ENCODE data around the gene TNFRSF6B.

TNFRSF6B gene

GRCh38 chr20:63745961-63746731 lies 49.7 kb downstream of the TNFRSF6B start:
- DNase-seq (ENCODE audit: low read depth): no peak
- H3K4me3 ChIP-seq (ENCODE audit: low read depth, low read length): no peak overlapping the region
- no peak for TF ChIP-seq CTCF (IDR thresholded peaks at IDR 0.05; ENCODE audit: control insufficient read depth, extremely low read depth, insufficient read depth)

DNA sequence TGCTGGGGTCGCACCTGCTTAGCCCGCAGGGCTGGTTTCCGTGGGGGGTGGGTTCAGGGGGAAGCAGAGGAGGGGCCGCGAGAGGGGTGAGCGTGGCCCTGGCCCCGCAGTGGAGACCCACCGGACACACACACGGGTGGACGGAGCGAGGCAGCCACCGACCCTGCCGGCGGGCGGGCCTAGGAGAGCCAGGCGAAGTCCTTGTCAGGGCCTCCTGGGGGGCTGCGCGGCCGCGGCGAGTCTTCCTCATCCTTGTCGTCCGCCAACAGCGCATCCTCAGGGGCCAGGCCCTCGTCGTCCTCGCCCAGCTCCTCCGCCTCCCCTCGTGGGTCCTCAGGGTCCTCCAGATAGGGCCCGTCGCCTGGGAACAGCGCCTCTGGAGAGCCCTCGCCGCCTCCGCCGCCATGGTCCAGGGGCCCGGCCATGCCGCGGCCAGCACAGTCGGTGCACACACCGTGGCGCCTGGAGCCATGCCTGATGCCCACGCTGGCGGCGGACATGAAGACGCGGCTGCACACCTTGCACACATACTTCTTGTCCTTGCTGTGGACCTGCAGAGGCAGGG lies 50.4 kb downstream of the TNFRSF6B start:
- no peak for DNase-seq (ENCODE audit: low read depth)
- no peak for TF ChIP-seq CTCF (IDR thresholded peaks at IDR 0.05; ENCODE audit: control insufficient read depth, extremely low read depth, insufficient read depth)
- H3K4me3 ChIP-seq (ENCODE audit: low read depth, low read length): no peak overlapping the region

GRCh38 chr20:63747622-63748069 lies 51.2 kb downstream of the TNFRSF6B start:
- H3K4me3 ChIP-seq (ENCODE audit: low read depth, low read length): no peak overlapping the region
- no peak for DNase-seq (ENCODE audit: low read depth)
- TF ChIP-seq CTCF (IDR thresholded peaks at IDR 0.05; ENCODE audit: control insufficient read depth, extremely low read depth, insufficient read depth): no peak
